ENCODE results near the gene SNAPIN.

DNA sequence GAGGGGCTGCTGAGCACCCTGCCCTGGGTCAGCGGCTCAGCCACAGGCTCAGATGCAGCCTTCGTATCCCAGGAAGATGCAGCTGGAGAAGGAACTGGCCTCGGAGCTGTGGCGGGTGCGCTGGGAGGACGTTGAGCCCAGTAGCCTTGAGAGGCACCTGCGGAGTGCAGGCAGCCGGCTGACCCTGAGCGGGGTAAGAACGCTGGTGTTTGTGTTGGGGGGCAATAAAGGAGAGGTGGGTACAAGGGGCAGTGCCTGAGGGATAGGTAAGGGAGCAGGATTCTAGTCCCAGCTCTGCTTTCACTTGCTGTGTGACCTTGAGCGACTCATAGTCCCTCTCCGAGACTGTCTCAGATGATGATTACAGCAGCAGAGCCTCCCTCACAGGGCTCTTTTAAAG is 26.4 kb downstream of the SNAPIN start:
- TF ChIP-seq, protein P1, sequence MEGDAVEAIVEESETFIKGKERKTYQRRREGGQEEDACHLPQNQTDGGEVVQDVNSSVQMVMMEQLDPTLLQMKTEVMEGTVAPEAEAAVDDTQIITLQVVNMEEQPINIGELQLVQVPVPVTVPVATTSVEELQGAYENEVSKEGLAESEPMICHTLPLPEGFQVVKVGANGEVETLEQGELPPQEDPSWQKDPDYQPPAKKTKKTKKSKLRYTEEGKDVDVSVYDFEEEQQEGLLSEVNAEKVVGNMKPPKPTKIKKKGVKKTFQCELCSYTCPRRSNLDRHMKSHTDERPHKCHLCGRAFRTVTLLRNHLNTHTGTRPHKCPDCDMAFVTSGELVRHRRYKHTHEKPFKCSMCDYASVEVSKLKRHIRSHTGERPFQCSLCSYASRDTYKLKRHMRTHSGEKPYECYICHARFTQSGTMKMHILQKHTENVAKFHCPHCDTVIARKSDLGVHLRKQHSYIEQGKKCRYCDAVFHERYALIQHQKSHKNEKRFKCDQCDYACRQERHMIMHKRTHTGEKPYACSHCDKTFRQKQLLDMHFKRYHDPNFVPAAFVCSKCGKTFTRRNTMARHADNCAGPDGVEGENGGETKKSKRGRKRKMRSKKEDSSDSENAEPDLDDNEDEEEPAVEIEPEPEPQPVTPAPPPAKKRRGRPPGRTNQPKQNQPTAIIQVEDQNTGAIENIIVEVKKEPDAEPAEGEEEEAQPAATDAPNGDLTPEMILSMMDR (conservative IDR thresholded peaks at IDR 0.05; ENCODE audit: low read length): no peak
- no peak for TF ChIP-seq EZH2phosphoT487 (IDR thresholded peaks at IDR 0.05; ENCODE audit: borderline replicate concordance)

All from Loucy (cell line).